GM12875 (cell line): ENCODE results near the gene CLDN9.

Source experiments
- H3K4me3 ChIP-seq: one replicate; pipeline ENCODE4 v1.5.1; 2011; ENCODE audit warnings: low read depth, low read length, control low read depth
- TF ChIP-seq, protein P1 (sequence below): IDR thresholded peaks from 2 replicates; pipeline ENCODE4 v1.5.1; 2011; ENCODE audit warnings: low read depth, mild to moderate bottlenecking, control low read depth, inconsistent platforms, low read length, moderate library complexity, borderline replicate concordance; ENCODE audit not compliant: insufficient read depth

The CLDN9 gene

DNA sequence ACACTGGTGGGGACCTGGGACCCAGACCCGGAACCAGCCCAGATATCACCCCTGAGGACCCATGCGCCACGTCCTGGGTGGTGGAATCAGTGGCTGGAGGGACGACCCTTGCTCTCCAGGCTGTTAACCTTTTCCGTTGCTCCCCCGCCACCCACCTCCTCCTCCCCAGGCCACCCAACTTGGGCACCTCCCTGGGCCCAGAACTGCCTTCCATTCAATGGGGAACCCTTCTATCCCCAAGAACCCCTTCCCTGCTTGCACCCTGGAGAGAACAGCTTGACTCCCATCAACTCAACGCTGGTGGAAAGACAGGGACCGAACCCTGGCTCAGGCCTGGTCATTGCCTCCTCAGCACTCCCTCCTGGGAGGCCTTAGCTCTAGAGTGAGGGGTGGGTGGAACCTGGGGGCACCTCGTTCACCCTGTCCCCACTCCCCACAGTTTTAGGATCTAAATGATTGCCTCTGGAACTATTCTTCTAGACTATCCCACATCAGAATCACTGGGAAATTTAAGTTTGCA, 47.1 kb downstream of the CLDN9 start:
- H3K4me3 ChIP-seq, result peak overlapping the region; percentile 96
- TF ChIP-seq, protein P1, sequence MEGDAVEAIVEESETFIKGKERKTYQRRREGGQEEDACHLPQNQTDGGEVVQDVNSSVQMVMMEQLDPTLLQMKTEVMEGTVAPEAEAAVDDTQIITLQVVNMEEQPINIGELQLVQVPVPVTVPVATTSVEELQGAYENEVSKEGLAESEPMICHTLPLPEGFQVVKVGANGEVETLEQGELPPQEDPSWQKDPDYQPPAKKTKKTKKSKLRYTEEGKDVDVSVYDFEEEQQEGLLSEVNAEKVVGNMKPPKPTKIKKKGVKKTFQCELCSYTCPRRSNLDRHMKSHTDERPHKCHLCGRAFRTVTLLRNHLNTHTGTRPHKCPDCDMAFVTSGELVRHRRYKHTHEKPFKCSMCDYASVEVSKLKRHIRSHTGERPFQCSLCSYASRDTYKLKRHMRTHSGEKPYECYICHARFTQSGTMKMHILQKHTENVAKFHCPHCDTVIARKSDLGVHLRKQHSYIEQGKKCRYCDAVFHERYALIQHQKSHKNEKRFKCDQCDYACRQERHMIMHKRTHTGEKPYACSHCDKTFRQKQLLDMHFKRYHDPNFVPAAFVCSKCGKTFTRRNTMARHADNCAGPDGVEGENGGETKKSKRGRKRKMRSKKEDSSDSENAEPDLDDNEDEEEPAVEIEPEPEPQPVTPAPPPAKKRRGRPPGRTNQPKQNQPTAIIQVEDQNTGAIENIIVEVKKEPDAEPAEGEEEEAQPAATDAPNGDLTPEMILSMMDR, result no peak

GRCh38 chr16:3060339-3061127, 47.8 kb downstream of the CLDN9 start:
- no peak overlapping the region for H3K4me3 ChIP-seq

DNA sequence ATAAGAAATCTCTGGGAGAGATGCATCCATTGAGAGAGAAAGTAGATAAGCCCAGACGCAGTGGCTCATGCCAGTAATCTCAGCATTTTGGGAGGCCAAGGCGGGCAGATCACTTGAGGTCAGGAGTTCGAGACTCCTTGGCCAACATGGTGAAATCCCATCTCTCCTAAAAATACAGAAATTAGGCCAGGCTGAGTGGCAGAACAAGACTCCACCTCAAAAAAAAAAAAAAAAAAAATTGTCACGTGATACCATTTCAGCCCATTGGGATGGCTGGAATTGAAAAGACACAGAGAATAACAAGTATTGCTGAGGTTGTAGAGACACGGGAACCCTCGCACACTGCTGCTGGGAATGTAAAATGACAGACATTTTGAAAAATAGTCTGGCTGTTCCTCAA, 49.8 kb downstream of the CLDN9 start:
- TF ChIP-seq, protein P1, result no peak
- H3K4me3 ChIP-seq, result no peak overlapping the region

More at GRCh38 chr16:3060339-3061127, 47.8 kb downstream of the CLDN9 start:
- TF ChIP-seq, protein P1, result no peak

DNA sequence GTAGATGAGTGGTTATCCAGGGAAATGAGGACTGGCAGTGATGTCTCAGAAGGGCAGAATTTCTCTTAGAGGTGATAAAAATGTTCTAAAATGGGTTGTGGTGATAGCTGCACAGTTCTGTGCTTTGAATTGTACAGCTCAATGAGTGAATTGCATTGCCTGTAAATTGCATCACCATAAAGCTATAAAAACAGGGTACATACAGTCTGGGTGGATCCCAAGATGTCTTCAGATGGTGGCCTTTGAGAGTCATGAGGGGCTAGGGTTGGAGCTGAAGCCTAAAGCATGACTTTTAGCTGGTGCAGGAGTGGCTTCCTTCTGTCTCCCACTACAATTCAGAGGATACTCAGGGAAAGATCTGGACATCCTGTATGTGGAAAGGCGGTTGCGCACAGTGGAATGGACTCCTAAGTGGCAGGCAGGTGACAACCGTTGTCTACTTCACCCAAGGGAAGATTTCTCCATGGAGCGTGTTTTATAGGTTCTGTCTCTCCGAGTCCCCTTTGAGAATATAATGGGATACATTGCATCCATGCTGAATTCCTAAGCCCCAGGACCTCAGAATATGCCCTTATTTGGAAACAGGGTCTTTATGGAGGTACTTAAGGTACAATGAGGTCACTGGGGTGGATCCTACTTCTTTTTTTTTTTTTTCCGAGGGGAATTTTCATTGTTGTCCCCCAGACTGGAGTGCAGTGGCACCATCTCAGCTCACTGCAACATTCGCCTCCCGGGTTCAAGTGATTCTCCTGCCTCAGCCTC, 51.1 kb downstream of the CLDN9 start:
- no peak overlapping the region for H3K4me3 ChIP-seq
- TF ChIP-seq, protein P1, result no peak
